Right lobe of liver (tissue), 4 donors: ENCODE results near the gene TJP3.

ENCODE experiments used
- CTCF ChIP-seq, 4 donors: fragments of 200-600 bp in 3 of 4; fragments of 450-650 bp in 1 of 4; IDR thresholded peaks; one replicate each; pipeline versions ENCODE4 v1.5.1 to v1.8.0; 2016 to 2022; ENCODE audit warnings: antibody characterized with exemption in 4 of 4, mild to moderate bottlenecking in 2 of 4
- POLR2A ChIP-seq: fragments of 450-650 bp; IDR thresholded peaks from one replicate; pipeline ENCODE4 v1.6.1; 2017; ENCODE audit warnings: antibody characterized with exemption, mild to moderate bottlenecking
- donor health status: DM: no; HTN: no; CAD: no.
- donor health status: DM: no; HTN: no; CAD: no.
- donor health status: DM: no; HTN: yes; CAD: no.

DNA sequence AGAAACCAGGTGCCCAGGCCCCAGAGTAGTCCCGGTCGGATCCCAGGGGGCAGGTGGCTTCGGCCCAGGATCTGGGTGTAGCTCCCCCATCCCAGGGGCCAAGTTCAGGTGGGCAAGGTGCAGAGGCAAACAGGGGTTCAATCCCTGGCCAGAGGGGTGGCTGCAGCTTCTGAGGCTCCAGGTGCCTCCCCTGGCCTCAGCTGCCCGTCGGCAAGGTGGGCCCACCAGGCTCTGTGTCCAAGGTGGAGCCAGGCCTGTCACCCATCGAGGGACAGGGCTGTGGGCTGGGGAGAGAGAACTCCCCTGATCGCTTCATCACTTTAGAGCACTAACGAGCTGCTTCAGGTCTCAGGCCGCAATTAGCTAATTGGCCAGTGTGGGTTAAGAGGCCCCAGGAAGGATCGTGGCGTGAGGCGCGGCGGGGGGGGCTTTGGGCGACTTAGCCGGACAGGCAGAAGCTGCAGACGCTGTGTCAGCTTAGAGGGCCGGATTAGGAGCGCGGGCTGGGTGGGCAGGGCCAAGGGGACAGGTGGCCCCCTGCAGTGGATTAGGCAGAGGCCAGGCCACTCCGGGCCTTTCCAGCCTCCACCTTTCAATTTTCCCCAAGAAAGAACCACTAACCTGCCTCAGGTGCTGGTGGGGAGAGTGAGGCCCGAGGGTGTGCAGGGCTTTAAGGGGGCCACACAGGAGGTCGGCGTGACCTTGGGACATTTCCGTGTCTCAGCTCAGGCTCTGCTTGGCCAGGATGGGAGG lies 66.6 kb downstream of the TJP3 start:
- TF ChIP-seq CTCF (IDR thresholded peaks at IDR 0.05) (no peak), POLR2A (no peak)
